Kidney epithelial cell (primary cell): ENCODE data around the gene NDUFAF7. TPM values are rescaled to one million over a fixed set of nuclear protein-coding genes. Genes with fewer than 3 reads are reported as not detected.
"Not testable (repeated sequence)": the region's sequence is repeated elsewhere in the genome, so short reads cannot be mapped to it uniquely, and the experiment has no call there.

ENCODE experiments used
- DNase-seq: peaks from one replicate; pipeline ENCODE4 v3.0.0-alpha.2; 2010; ENCODE audit warnings: low read depth
- H3K27me3 ChIP-seq: 2 replicates; pipeline ENCODE4 v1.6.0; 2011; ENCODE audit warnings: low read length; ENCODE audit not compliant: control insufficient read depth, insufficient read depth
- H3K36me3 ChIP-seq: 2 replicates; pipeline ENCODE4 v1.5.1; 2011; ENCODE audit warnings: low read length; ENCODE audit not compliant: control insufficient read depth, insufficient read depth
- H3K4me3 ChIP-seq: 2 replicates; pipeline ENCODE4 v1.5.1; 2011; ENCODE audit warnings: low read depth, mild to moderate bottlenecking, control low read depth, low read length
- CTCF ChIP-seq: IDR thresholded peaks from 2 replicates; pipeline ENCODE4 v1.5.1; 2011; ENCODE audit warnings: mild to moderate bottlenecking, moderate library complexity, low read length, control low read depth, inconsistent platforms; ENCODE audit not compliant: insufficient read depth, poor library complexity, severe bottlenecking
- total RNA-seq: library from RNA; depleted of rRNA; stranded (reverse); fragments of >200 nt; gene quantifications from 2 replicates; pipeline ENCODE4 v1.2.3, GENCODE V29; 2015

NDUFAF7 gene
- total RNA-seq, 1 donor from 2014 or later = 13.5 TPM

- H3K36me3 ChIP-seq = no peaks in the 10 kb centered on the region
- no peaks in the 10 kb centered on the region for H3K27me3 ChIP-seq
- no peak for TF ChIP-seq CTCF
- no peak for DNase-seq
- H3K4me3 ChIP-seq = no peak overlapping the region
Measured at GRCh38 chr2:37282746-37283145, 51.3 kb downstream of the NDUFAF7 start.

- peak; percentile 23 for DNase-seq
- no peak for TF ChIP-seq CTCF
- H3K36me3 ChIP-seq = no peaks in the 10 kb centered on the region
- H3K4me3 ChIP-seq = no peak overlapping the region
- H3K27me3 ChIP-seq = no peaks in the 10 kb centered on the region
Measured at GRCh38 chr2:37283207-37283606, 51.7 kb downstream of the NDUFAF7 start.

GRCh38 chr2:37284381-37284780, 52.9 kb downstream of the NDUFAF7 start:
- no peaks in the 10 kb centered on the region for H3K27me3 ChIP-seq
- H3K36me3 ChIP-seq = no peaks in the 10 kb centered on the region
- no peak for DNase-seq
- no peak overlapping the region for H3K4me3 ChIP-seq
- TF ChIP-seq CTCF = no peak

- no peak for DNase-seq
- Histone ChIP-seq H3K36me3 (no peaks in the 10 kb centered on the region), H3K4me3 (no peak overlapping the region), H3K27me3 (no peaks in the 10 kb centered on the region)
- TF ChIP-seq CTCF = peak; percentile 26
Measured at GRCh38 chr2:37287966-37288365, 56.5 kb downstream of the NDUFAF7 start.

GRCh38 chr2:37291680-37292079, 60.2 kb downstream of the NDUFAF7 start:
- H3K27me3 ChIP-seq = no peaks in the 10 kb centered on the region
- no peak overlapping the region for H3K4me3 ChIP-seq
- no peak for DNase-seq
- no peaks in the 10 kb centered on the region for H3K36me3 ChIP-seq
- no peak for TF ChIP-seq CTCF

- not testable (repeated sequence) for H3K36me3 ChIP-seq
Measured at GRCh38 chr2:37294858-37295257, 63.4 kb downstream of the NDUFAF7 start.

More at GRCh38 chr2:37294858-37295257, 63.4 kb downstream of the NDUFAF7 start:
- not testable (repeated sequence) for DNase-seq, H3K4me3 ChIP-seq, H3K27me3 ChIP-seq
